ENCODE measurements around the gene RAB34. TPM values are rescaled to one million over a fixed set of nuclear protein-coding genes. Genes with fewer than 3 reads are reported as not detected.

Gene RAB34
- total RNA-seq, 4 donors from 2014 or later: 185 to 219 (median 196) TPM

DNA sequence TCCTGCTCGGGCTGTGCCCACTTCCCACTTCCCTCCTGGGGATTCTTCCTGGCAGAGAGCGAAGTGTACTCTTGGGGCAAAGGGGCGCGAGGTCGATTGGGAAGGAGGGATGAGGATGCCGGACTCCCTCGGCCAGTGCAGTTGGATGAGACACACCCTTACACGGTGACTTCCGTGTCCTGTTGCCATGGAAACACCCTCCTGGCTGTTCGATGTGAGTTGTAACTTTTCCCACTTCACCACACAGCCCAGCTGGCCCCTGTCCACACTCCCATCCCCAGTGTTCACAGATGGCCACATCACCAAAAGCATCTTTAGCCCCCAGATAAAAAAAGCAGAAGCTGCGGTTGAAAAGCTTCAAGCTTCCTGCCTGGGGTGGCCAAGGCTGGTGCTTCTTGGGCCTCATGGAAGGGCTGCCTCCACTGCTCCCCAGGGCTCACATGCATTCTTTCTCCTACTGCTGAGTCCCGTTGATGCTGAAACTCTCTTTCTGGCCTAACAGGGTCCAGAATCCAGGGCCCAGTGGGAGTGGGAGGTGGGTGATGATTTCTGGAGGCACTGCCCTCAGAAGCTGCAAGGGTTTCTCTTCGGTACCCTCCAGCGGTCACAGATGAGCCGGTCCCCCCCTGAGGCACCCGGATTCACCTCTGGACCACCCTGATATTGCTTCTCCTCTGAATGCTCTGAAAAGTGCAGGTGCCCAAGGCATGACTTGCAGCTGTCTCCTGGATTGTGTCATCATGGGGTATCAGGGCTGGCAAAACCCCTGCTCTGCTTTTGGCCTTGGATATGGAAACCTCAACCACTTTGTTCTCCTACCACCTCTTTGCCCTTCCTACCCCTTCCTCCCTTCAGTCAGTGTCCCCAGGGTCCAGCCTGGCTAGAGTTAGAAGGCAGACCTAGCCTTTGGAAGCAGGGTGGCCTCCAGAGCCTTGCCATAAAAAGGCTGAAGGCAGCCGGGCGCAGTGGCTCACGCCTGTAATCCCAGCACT, 24.0 kb upstream of the RAB34 start:
- H3K36me3 ChIP-seq: no peaks in the 10 kb centered on the region
- 74 to 76% methylated on average over 3 to 11 of the region's 19 CpGs for WGBS, 2 donors (ENCODE audit: low coverage in 1 of 2)
- no peak for ATAC-seq
- H3K4me3 ChIP-seq: no peak overlapping the region
- H3K4me1 ChIP-seq: peaks cover 0 to 39% (median 15%) of the 10 kb centered on the region in 3 donors
- H3K27ac ChIP-seq: no peak overlapping the region
- H3K27me3 ChIP-seq: no peaks in the 10 kb centered on the region
- no peak for TF ChIP-seq POLR2A (IDR thresholded peaks at IDR 0.05)
- no peak for TF ChIP-seq POLR2AphosphoS5 (IDR thresholded peaks at IDR 0.05)
- TF ChIP-seq EP300 (IDR thresholded peaks at IDR 0.05): no peak
- TF ChIP-seq, protein P1, sequence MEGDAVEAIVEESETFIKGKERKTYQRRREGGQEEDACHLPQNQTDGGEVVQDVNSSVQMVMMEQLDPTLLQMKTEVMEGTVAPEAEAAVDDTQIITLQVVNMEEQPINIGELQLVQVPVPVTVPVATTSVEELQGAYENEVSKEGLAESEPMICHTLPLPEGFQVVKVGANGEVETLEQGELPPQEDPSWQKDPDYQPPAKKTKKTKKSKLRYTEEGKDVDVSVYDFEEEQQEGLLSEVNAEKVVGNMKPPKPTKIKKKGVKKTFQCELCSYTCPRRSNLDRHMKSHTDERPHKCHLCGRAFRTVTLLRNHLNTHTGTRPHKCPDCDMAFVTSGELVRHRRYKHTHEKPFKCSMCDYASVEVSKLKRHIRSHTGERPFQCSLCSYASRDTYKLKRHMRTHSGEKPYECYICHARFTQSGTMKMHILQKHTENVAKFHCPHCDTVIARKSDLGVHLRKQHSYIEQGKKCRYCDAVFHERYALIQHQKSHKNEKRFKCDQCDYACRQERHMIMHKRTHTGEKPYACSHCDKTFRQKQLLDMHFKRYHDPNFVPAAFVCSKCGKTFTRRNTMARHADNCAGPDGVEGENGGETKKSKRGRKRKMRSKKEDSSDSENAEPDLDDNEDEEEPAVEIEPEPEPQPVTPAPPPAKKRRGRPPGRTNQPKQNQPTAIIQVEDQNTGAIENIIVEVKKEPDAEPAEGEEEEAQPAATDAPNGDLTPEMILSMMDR (IDR thresholded peaks at IDR 0.05): no peak
- no peaks in the 10 kb centered on the region for H3K9me3 ChIP-seq

DNA sequence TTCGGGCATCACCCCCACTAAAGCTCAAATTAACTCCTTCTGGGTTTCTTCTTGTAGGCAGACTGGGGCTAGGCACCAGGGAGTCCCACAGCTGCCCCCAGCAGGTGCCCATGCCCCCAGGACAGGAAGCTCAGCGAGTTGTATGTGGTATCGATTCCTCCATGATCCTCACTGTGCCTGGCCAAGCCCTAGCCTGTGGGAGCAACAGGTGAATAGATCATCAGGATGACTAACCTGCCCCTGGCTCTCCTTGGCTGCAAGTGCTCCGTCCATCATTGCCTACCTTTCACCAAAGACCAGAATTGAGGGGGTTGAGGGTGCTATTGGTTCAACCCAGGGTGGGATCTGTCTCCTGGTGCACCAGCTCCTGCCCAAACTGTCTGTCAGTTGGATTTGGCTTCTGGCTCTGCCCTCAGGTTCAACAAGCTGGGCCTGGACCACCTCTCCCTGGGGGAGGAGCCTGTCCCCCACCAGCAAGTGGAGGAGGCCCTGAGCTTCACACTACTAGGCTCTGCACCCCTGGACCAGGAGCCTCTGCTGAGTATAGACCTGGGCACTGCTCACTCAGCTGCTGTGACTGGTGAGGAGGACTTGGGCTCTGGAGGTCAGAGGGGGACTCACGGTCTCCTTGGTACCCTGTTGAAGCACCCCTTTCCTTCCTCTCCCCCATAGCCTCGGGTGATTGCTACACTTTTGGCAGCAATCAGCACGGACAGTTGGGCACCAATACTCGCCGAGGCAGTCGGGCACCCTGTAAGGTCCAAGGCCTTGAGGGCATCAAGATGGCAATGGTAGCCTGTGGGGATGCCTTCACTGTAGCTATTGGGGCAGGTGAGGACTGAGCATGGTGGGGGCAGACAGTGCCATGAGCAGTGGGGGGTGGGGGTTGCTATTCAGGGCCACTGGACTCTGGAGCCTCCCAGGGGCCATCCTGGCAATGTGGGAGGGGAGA, 23.0 kb upstream of the RAB34 start:
- no peak for TF ChIP-seq EP300 (IDR thresholded peaks at IDR 0.05)
- no peak for TF ChIP-seq POLR2A (IDR thresholded peaks at IDR 0.05)
- TF ChIP-seq, protein P1 (IDR thresholded peaks at IDR 0.05): no peak
- no peak for TF ChIP-seq POLR2AphosphoS5 (IDR thresholded peaks at IDR 0.05)
- H3K4me3 ChIP-seq: no peak overlapping the region
- no peaks in the 10 kb centered on the region for H3K9me3 ChIP-seq
- WGBS, 2 donors (ENCODE audit: low coverage in 1 of 2): 50 to 88% methylated on average over 1 to 2 of the region's 10 CpGs
- H3K36me3 ChIP-seq: no peaks in the 10 kb centered on the region
- H3K27me3 ChIP-seq: no peaks in the 10 kb centered on the region
- no peak for ATAC-seq
- H3K4me1 ChIP-seq: peaks cover 0 to 29% (median 9%) of the 10 kb centered on the region in 3 donors
- no peak overlapping the region for H3K27ac ChIP-seq

DNA sequence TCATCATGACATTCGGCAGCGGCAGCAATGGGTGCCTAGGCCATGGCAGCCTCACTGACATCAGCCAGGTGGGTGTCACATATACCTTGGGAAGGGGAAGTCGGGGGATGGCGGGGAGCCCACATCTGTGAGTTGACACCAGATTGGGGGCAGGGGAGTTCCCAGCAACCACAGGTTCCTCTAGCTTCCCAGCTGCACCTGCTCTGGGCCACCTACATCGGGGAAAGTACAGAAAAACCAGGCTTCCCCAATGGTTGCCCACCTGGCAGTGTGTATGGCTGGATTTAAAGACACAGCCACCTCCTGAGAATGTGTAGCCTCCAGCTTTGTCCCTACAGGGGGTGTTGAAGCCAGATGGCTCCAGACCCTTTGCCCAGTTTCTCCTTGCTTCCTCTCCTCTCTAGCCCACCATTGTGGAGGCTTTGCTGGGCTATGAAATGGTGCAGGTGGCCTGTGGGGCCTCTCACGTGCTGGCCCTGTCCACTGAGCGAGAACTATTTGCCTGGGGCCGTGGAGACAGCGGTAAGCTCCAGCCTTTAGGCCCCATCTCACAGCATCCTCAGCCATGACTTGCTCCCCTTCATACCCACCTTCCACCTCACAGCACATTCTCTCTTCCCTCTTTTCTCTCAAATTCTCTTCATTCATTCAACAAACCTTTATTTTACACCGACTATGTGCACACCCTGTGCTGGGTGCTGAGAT, 21.2 kb upstream of the RAB34 start:
- Histone ChIP-seq H3K27ac (no peak overlapping the region), H3K36me3 (no peaks in the 10 kb centered on the region), H3K4me1 (peaks cover 0 to 12% (median 0%) of the 10 kb centered on the region in 3 donors), H3K4me3 (no peak overlapping the region), H3K27me3 (no peaks in the 10 kb centered on the region), H3K9me3 (no peaks in the 10 kb centered on the region)
- ATAC-seq: no peak
- 95% methylated on average over 5 of the region's 10 CpGs for WGBS, 2 donors (ENCODE audit: low coverage in 1 of 2)
- no peak for TF ChIP-seq POLR2A (IDR thresholded peaks at IDR 0.05)
- TF ChIP-seq, protein P1 (IDR thresholded peaks at IDR 0.05): no peak
- TF ChIP-seq EP300 (IDR thresholded peaks at IDR 0.05): no peak
- TF ChIP-seq POLR2AphosphoS5 (IDR thresholded peaks at IDR 0.05): no peak

- H3K4me1 ChIP-seq: peaks cover 0 to 5% (median 0%) of the 10 kb centered on the region in 3 donors
- no peaks in the 10 kb centered on the region for H3K36me3 ChIP-seq
- ATAC-seq: no peak
Observed at GRCh38 chr17:28737770-28738679, 20.4 kb upstream of the RAB34 start.

More at GRCh38 chr17:28737770-28738679, 20.4 kb upstream of the RAB34 start:
- TF ChIP-seq EP300 (IDR thresholded peaks at IDR 0.05) (no peak), POLR2A (IDR thresholded peaks at IDR 0.05) (no peak), POLR2AphosphoS5 (IDR thresholded peaks at IDR 0.05) (no peak)
- TF ChIP-seq, protein P1 (IDR thresholded peaks at IDR 0.05): no peak
- 82 to 95% methylated on average over 4 to 8 of the region's 22 CpGs for WGBS, 2 donors (ENCODE audit: low coverage in 1 of 2)
- Histone ChIP-seq H3K27me3 (no peaks in the 10 kb centered on the region), H3K9me3 (no peaks in the 10 kb centered on the region), H3K27ac (no peak overlapping the region), H3K4me3 (no peak overlapping the region)

Measured in gastroesophageal sphincter (tissue), 4 donors.